22Rv1 (cell line): ENCODE measurements around the gene ATRN.

Experiments
- H3K27ac ChIP-seq: fragments of 450-650 bp; 2 replicates; pipeline ENCODE4 v1.5.1; 2017
- ZFX ChIP-seq: fragments of 450-650 bp; IDR thresholded peaks from 2 replicates; pipeline ENCODE4 v1.6.1; 2017; ENCODE audit warnings: antibody characterized with exemption, borderline replicate concordance
- TF ChIP-seq, protein P1 (sequence below): fragments of 450-650 bp; IDR thresholded peaks from 2 replicates; pipeline ENCODE4 v1.5.1; 2017; ENCODE audit warnings: mild to moderate bottlenecking

The ATRN gene

DNA sequence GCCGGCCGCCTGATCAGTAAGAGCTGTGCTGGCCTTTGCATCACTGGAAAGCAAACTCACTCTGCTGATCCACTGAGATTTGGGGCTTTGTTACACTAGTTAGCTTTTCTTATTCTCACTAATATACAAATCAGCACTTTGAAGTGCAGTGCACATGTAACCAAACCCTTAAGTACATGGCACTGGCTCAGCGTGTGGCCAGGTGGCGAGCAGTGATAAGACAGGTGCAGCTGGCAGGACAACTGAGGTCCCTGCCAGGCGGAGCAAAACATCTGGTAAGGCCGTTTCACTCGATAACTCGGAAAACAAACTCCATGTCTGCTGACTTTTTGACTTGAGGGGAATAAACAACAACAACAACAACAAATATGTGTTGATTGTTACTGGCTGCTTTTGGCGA, 181.4 kb downstream of the ATRN start:
- TF ChIP-seq, protein P1, sequence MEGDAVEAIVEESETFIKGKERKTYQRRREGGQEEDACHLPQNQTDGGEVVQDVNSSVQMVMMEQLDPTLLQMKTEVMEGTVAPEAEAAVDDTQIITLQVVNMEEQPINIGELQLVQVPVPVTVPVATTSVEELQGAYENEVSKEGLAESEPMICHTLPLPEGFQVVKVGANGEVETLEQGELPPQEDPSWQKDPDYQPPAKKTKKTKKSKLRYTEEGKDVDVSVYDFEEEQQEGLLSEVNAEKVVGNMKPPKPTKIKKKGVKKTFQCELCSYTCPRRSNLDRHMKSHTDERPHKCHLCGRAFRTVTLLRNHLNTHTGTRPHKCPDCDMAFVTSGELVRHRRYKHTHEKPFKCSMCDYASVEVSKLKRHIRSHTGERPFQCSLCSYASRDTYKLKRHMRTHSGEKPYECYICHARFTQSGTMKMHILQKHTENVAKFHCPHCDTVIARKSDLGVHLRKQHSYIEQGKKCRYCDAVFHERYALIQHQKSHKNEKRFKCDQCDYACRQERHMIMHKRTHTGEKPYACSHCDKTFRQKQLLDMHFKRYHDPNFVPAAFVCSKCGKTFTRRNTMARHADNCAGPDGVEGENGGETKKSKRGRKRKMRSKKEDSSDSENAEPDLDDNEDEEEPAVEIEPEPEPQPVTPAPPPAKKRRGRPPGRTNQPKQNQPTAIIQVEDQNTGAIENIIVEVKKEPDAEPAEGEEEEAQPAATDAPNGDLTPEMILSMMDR: no peak
- no peak for TF ChIP-seq ZFX
- H3K27ac ChIP-seq: no peak overlapping the region

GRCh38 chr20:3652676-3653596, 182.1 kb downstream of the ATRN start:
- TF ChIP-seq, protein P1: no peak
- TF ChIP-seq ZFX: no peak
- H3K27ac ChIP-seq: no peak overlapping the region

DNA sequence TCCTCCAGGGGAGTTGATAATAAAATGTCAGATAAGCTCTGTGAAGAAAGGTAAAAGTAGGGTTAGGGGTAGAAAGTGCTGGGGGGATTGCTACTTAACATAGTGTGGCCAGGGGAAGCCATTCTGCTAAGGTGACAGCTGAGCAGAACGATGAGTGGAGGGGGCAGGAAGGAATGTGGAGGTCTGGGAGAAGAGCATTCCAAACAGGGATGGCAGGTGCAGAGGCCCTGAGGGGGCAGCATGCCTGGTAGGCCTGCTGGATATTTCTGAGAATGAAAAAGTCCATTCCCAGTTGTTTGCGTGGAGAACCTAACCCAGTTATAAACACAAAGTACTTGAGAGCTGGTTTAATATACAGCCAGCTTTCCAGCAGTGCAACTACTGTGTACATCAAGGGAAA, 183.1 kb downstream of the ATRN start:
- TF ChIP-seq, protein P1: no peak
- no peak overlapping the region for H3K27ac ChIP-seq

GRCh38 chr20:3654326-3655130, 183.7 kb downstream of the ATRN start:
- H3K27ac ChIP-seq: no peak overlapping the region
- TF ChIP-seq, protein P1: no peak
- no peak for TF ChIP-seq ZFX

- TF ChIP-seq ZFX: no peak
- TF ChIP-seq, protein P1: no peak
- H3K27ac ChIP-seq: no peak overlapping the region
These were observed 184.2 kb downstream of the ATRN start for GRCh38 chr20:3655131-3655405.

DNA sequence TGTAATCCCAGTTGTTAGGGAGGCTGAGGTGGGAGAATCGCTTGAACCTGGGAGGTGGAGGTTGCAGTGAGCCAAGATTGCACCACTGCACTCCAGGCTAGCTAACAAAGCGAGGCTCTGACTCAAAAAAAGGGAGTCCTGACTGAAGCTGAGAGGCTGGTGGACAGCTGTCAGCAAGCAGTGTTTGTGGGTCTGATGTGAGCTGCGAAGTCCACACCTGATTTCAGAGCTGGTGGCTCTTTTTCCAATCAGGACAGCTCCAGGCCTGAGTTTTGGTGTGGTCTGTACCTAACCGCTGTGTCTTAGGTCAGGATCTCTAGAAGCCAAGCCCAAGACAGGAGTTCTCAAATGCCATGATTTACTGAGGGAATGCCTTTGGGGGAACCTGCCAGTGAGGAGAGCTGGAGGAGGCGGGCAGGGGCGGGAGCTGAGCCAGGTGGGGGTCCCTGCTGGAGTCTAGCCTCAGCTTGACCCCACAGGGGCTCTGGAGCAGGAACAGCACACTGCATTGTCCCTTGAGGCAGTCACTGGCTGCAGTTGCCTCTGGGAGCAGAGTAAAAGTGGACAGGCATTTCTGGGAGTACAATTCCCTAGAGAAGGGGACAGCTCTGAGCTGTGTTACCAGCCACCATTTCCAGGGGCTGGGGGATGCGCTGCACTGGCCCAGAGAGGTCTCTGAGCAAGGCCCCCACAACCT, 187.3 kb downstream of the ATRN start:
- TF ChIP-seq, protein P1: no peak
- no peak for TF ChIP-seq ZFX
- H3K27ac ChIP-seq: no peak overlapping the region
